GM13977 (cell line): ENCODE measurements around the gene FAM168B.
"Not testable (repeated sequence)": the region's sequence is repeated elsewhere in the genome, so short reads cannot be mapped to it uniquely, and the experiment has no call there.

Source experiments
- DNase-seq: peaks from one replicate; pipeline ENCODE4 v3.0.0; 2012; ENCODE audit warnings: low spot score
- CTCF ChIP-seq: IDR thresholded peaks from 2 replicates; pipeline ENCODE4 v1.5.1; 2012; ENCODE audit warnings: mild to moderate bottlenecking, control low read depth; ENCODE audit not compliant: insufficient read depth; ENCODE audit errors: extremely low read depth, missing control alignments
- in situ Hi-C: fragments of 300-500 bp; cut with MboI; formaldehyde crosslinking; loops from one replicate; pipeline ENCODE4 v1.12.0; 2022; ENCODE audit warnings: low sequenced_read_pairs, low pct_unique_long_range_greater_than_20kb, mixed read lengths, inconsistent platforms; ENCODE audit not compliant: unreplicated experiment

The FAM168B gene

GRCh38 chr2:131092458-131093005, 728 bp downstream of the FAM168B start:
- DNase-seq, result peak; percentile 36
- TF ChIP-seq CTCF, result no peak
- in situ Hi-C loops, result no loop called here

- TF ChIP-seq CTCF, result no peak
- DNase-seq, result no peak
- in situ Hi-C loops, result no loop called here
Measured at GRCh38 chr2:131085646-131086045, 7.6 kb downstream of the FAM168B start.

- in situ Hi-C loops, result no loop called here
- no peak for TF ChIP-seq CTCF
- DNase-seq, result no peak
Measured at GRCh38 chr2:131081190-131081589, 12.1 kb downstream of the FAM168B start.

GRCh38 chr2:131079931-131080330, 13.3 kb downstream of the FAM168B start:
- in situ Hi-C loops, DNase-seq: not testable (repeated sequence)

GRCh38 chr2:131077966-131078365, 15.3 kb downstream of the FAM168B start:
- no peak for DNase-seq
- in situ Hi-C loops, result no loop called here
- TF ChIP-seq CTCF, result no peak

DNA sequence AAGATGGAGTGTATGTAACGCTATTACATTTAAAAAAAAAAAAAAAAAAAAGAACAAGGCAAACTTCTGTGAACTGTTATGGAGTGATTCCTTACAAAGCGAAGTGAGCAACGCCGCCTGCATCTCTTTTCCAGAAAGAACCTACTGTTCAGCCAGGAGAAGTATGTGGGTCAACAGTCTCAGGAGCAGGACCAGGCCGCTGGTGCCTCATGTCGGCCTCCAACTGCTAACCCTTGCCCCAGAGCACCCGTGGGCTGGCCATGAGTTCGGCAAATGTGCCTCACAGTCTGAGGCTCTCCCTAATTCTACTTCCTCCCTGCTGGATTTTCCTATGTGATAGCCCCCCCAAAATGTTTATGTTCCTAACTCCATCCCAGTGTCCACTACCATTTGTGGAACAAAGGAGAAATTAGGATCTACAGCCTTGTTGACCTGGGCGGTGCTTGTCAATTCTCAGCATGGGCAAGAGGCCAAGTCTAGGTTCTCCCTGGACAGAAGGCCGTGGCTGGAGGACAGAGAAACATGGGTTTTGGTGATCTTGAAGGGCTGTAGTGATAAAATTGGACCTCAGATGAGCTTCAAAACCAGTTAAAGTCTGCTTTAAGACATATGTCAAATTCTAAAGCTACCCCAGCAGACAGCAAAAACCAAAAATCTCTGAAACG, 15.9 kb downstream of the FAM168B start:
- in situ Hi-C loops, result no loop called here
- no peak for TF ChIP-seq CTCF
- DNase-seq, result no peak

- TF ChIP-seq CTCF, result no peak
- in situ Hi-C loops, result no loop called here
- no peak for DNase-seq
Measured at GRCh38 chr2:131076707-131077106, 16.6 kb downstream of the FAM168B start.

- DNase-seq, in situ Hi-C loops: not testable (repeated sequence)
Measured at GRCh38 chr2:131075578-131075977, 17.7 kb downstream of the FAM168B start.

GRCh38 chr2:131068172-131068571, 25.1 kb downstream of the FAM168B start:
- DNase-seq, in situ Hi-C loops: not testable (repeated sequence)
